Duodenal mucosa (tissue), 2 donors: ENCODE measurements around the gene ATXN7L2.

Experiments
- H3K27ac ChIP-seq: one replicate; pipeline ENCODE4 v1.7.0; 2013; ENCODE audit warnings: low read depth, low read length
- H3K27me3 ChIP-seq, 2 donors: one replicate each; pipeline ENCODE4 v1.7.0; 2013; ENCODE audit warnings: low read length in 2 of 2, control low read depth in 1 of 2; ENCODE audit not compliant: insufficient read depth in 2 of 2, control insufficient read depth in 1 of 2
- H3K36me3 ChIP-seq, 2 donors: one replicate each; pipeline ENCODE4 v1.7.0; 2013; ENCODE audit warnings: low read length in 2 of 2, control low read depth in 1 of 2; ENCODE audit not compliant: insufficient read depth in 2 of 2, control insufficient read depth in 1 of 2
- H3K4me1 ChIP-seq, 2 donors: one replicate each; pipeline ENCODE4 v1.7.0; 2013; ENCODE audit warnings: low read length in 2 of 2, control low read depth in 1 of 2; ENCODE audit not compliant: insufficient read depth in 2 of 2, control insufficient read depth in 1 of 2
- H3K4me3 ChIP-seq, 2 donors: one replicate each; pipeline ENCODE4 v1.7.0; 2013; ENCODE audit warnings: low read length in 2 of 2, low read depth in 1 of 2
- H3K9ac ChIP-seq, 2 donors: one replicate each; pipeline ENCODE4 v1.7.0; 2013; ENCODE audit warnings: low read length in 2 of 2, low read depth in 1 of 2
- H3K9me3 ChIP-seq, 2 donors: one replicate each; pipeline ENCODE4 v1.7.0; 2013; ENCODE audit warnings: low read length in 2 of 2, control low read depth in 1 of 2; ENCODE audit not compliant: control insufficient read depth in 1 of 2

ATXN7L2 gene

DNA sequence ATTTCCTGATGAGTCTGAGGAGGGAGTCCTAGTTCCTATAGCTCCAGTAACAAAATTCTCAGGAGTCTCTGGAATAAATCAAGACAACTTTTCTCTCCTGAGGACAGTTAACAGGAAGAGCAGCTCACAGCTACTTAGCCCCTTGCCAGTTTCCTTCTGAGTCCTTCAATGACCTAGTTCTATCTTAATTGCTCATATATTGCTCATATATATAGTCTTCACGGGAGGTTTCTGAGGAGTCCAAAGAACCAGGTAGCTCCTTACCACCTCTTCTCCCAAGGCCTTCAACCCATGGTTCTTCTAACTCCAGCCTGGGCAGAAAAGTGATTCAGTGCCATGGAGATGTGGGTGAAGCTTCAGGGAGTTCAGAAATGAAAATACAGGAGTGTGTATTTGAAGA lies 21.3 kb downstream of the ATXN7L2 start:
- H3K4me3 ChIP-seq, result no peak overlapping the region
- no peak overlapping the region for H3K27ac ChIP-seq
- peaks cover 0 to 11% of the 10 kb centered on the region in 2 donors for H3K36me3 ChIP-seq
- no peaks in the 10 kb centered on the region for H3K27me3 ChIP-seq
- no peaks in the 10 kb centered on the region for H3K9me3 ChIP-seq
- H3K9ac ChIP-seq, result no peak overlapping the region
- H3K4me1 ChIP-seq, result peaks cover 40 to 41% of the 10 kb centered on the region in 2 donors

- Histone ChIP-seq H3K9ac (no peak overlapping the region), H3K36me3 (no peaks in the 10 kb centered on the region), H3K27me3 (no peaks in the 10 kb centered on the region), H3K4me1 (peaks cover 23 to 26% of the 10 kb centered on the region in 2 donors), H3K9me3 (no peaks in the 10 kb centered on the region), H3K27ac (no peak overlapping the region), H3K4me3 (peak overlapping the region in 1 of 2 donors; percentile 81)
Measured at GRCh38 chr1:109508001-109508872, 24.5 kb downstream of the ATXN7L2 start.

GRCh38 chr1:109508873-109509175 lies 25.1 kb downstream of the ATXN7L2 start:
- Histone ChIP-seq H3K9ac (peak overlapping the region; percentile 54 to 60), H3K4me1 (peaks cover 21 to 25% of the 10 kb centered on the region in 2 donors), H3K27me3 (no peaks in the 10 kb centered on the region), H3K27ac (no peak overlapping the region), H3K36me3 (no peaks in the 10 kb centered on the region), H3K9me3 (no peaks in the 10 kb centered on the region), H3K4me3 (peak overlapping the region; percentile 76 to 81)

DNA sequence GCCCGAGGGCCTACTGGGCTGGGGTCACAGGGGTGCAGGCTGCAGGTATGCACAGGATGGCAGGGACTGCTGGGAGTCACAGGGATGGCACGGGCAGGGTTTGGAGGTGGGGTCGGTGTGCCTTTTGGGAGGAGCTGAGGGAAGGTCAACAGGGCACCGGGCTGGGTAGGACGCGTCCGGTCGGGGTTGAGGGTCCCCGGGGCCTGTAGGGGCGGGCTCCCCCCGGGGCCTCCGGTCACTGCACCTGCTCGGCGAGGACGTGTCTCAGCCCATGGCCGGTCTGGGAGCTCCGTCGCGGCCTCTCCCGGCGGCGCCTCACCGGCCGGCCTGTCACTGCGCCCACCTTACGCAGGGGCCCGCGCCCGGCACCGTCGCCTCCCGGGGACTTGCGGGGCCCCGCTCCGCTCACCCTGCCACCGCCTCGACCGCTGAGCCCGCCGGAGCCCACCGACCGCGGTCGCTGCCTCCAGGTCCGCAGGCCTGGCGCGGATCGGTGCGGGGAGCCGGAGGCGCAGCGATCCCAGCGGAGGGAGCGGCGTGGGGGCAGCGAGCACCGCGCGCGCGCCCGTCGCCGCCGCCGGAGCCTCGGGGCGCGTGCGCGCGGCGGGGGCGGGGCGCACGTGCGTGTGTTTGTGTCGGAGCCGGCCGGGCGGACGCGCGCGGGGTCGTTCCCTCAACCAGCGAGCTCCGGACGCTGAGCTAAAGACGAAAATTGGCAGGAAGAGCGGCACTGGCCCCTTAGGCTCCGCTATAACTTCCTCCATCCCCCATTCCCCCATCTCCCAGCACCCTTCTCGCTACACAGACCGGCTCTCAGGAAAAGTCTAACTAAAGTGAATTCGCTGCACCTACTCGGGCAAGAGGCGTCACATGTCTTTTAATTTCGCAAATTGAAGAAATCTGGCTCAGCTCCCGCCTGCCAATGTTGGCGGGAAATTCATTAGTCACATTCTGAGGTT lies 25.8 kb downstream of the ATXN7L2 start, which contains the start of gene AMIGO1:
Gene AMIGO1 (minus strand): TSS at position 552 of the 959 bp plus-strand sequence. CDS start 815 bp downstream, outside the sequence.
- no peaks in the 10 kb centered on the region for H3K9me3 ChIP-seq
- H3K27ac ChIP-seq, result no peak within 1 kb of the TSS
- H3K9ac ChIP-seq, result peak within 1 kb of the TSS; percentile 54 to 63
- H3K36me3 ChIP-seq, result no peaks in the 10 kb centered on the region
- peak within 1 kb of the TSS; percentile 76 to 81 for H3K4me3 ChIP-seq
- H3K27me3 ChIP-seq, result no peaks in the 10 kb centered on the region
- H3K4me1 ChIP-seq, result peaks cover 16 to 20% of the 10 kb centered on the region in 2 donors

GRCh38 chr1:109513110-109513710 lies 29.5 kb downstream of the ATXN7L2 start:
- Histone ChIP-seq H3K27me3 (no peaks in the 10 kb centered on the region), H3K9ac (no peak overlapping the region), H3K4me1 (peaks cover 29 to 34% of the 10 kb centered on the region in 2 donors), H3K9me3 (no peaks in the 10 kb centered on the region), H3K4me3 (no peak overlapping the region), H3K27ac (no peak overlapping the region), H3K36me3 (no peaks in the 10 kb centered on the region)

DNA sequence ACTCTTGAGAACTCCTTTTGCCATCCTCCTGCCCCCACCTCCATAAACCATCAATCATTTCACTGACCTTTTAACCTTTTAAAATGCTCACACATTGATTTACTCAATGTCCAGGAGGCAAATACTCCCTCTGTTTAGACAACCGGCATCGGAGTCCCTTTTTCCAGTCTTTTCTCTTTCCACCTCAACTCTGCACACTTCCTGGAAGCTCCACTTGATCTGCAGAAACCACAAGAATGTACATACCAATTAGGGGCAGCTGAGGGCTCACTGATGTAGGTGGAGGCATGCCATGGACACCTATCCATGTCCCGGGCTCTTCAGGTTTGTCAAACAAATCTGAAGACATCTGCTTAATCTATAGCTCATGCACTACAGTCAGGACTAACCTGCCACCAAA lies 31.1 kb downstream of the ATXN7L2 start:
- Histone ChIP-seq H3K4me1 (peaks cover 18 to 26% of the 10 kb centered on the region in 2 donors), H3K27ac (no peak overlapping the region), H3K9ac (no peak overlapping the region), H3K27me3 (no peaks in the 10 kb centered on the region), H3K9me3 (no peaks in the 10 kb centered on the region), H3K36me3 (no peaks in the 10 kb centered on the region), H3K4me3 (no peak overlapping the region)

- Histone ChIP-seq H3K27ac (no peak overlapping the region), H3K4me1 (peaks cover 12 to 18% of the 10 kb centered on the region in 2 donors), H3K4me3 (no peak overlapping the region), H3K9ac (no peak overlapping the region), H3K36me3 (no peaks in the 10 kb centered on the region), H3K27me3 (no peaks in the 10 kb centered on the region), H3K9me3 (no peaks in the 10 kb centered on the region)
Measured at GRCh38 chr1:109516872-109517271, 33.2 kb downstream of the ATXN7L2 start.

- no peaks in the 10 kb centered on the region for H3K36me3 ChIP-seq
- no peak overlapping the region for H3K9ac ChIP-seq
- H3K4me3 ChIP-seq, result no peak overlapping the region
- H3K4me1 ChIP-seq, result peaks cover 12 to 18% of the 10 kb centered on the region in 2 donors
- no peak overlapping the region for H3K27ac ChIP-seq
- no peaks in the 10 kb centered on the region for H3K27me3 ChIP-seq
- H3K9me3 ChIP-seq, result no peaks in the 10 kb centered on the region
Measured at GRCh38 chr1:109517337-109517736, 33.6 kb downstream of the ATXN7L2 start.

DNA sequence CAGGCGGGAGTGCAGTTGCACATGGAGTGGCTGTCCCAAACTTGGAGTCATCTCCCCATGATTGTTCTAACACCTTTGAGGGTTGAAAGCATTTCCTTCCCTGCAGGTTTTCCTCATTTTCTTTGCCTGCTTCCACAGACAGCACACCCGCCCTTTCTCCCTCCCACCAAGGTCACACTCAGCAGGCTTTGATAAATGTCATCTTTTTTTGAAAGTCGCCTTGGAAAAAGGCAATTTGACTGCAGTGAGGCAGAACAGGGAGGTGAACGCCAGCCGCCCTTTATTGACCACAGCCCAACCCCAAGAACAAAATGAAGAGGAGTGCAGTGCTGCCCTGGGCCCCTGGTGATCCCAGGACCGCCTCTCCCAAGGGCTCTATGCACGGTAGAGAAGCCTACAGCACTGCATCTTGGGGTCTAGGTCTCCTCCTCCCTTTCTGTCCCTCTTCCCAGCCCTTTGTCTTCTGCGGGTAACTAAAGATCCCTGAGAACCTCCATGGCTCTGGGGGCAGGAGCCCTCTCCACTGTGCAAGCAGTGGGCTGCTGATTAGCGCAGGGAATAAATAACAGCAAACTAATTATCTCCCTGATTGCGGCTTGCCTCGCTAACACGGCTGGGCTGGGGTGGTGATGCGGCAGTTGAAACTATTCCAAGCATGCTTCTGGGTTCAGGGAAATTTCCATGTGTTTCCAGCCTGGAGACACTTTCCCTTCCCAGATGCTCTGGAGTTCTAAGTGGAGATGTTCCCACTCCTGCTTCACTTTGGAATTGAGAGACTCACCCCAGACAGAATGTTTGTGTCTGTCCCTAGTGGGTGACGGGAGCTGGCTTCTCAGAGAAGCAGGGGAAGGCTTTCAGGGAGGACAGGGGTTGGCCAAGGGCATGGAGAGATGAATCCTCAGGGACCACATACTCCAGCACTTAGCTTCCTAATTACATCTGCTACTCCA lies 37.6 kb downstream of the ATXN7L2 start:
- H3K4me3 ChIP-seq, result no peak overlapping the region
- H3K4me1 ChIP-seq, result peaks cover 11 to 12% of the 10 kb centered on the region in 2 donors
- no peak overlapping the region for H3K9ac ChIP-seq
- H3K27me3 ChIP-seq, result no peaks in the 10 kb centered on the region
- no peak overlapping the region for H3K27ac ChIP-seq
- no peaks in the 10 kb centered on the region for H3K9me3 ChIP-seq
- no peaks in the 10 kb centered on the region for H3K36me3 ChIP-seq
